NT2/D1 (cell line): Measurements from ENCODE around the gene ANKRD12.

Source experiments
- SUZ12 ChIP-seq: IDR thresholded peaks from 2 replicates; pipeline ENCODE4 v1.6.1; 2011; ENCODE audit not compliant: insufficient read length, insufficient read depth; ENCODE audit errors: extremely low read depth
- YY1 ChIP-seq: IDR thresholded peaks from 2 replicates; pipeline ENCODE4 v1.6.1; 2011; ENCODE audit not compliant: insufficient read length, insufficient read depth
- ZNF274 ChIP-seq: IDR thresholded peaks from 2 replicates; pipeline ENCODE4 v1.6.1; 2011; ENCODE audit warnings: mild to moderate bottlenecking, low read depth, low read length

GRCh38 chr18:9087144-9087543 lies 49.4 kb upstream of the ANKRD12 start:
- TF ChIP-seq ZNF274 = no peak
- TF ChIP-seq YY1 = no peak
- no peak for TF ChIP-seq SUZ12
